Tibial artery (tissue), 4 donors: ENCODE measurements around the gene MAPK6.

ENCODE experiments used
- DNase-seq, 2 donors: peaks; one replicate each; pipeline ENCODE4 v3.0.0-alpha.2; 2019
- H3K27ac ChIP-seq, 2 donors: fragments of 200-600 bp; sonication (generic) in 1 of 2; 1 replicate in 1 of 2; 2 replicates in 1 of 2; pipeline ENCODE4 v1.5.1; 2018 to 2019; ENCODE audit warnings: mild to moderate bottlenecking in 1 of 2
- H3K27me3 ChIP-seq, 2 donors: fragments of 200-600 bp; sonication (generic) in 1 of 2; one replicate each; pipeline versions ENCODE4 v1.5.1 to v1.6.0; 2016 to 2019
- H3K36me3 ChIP-seq, 3 donors: fragments of 200-600 bp; sonication (generic) in 2 of 3; one replicate each; pipeline ENCODE4 v1.5.1; 2016 to 2019; ENCODE audit warnings: mild to moderate bottlenecking in 2 of 3
- H3K4me1 ChIP-seq, 4 donors: fragments of 200-600 bp; sonication (generic) in 2 of 4; 1 replicate in 3 of 4; 2 replicates in 1 of 4; pipeline ENCODE4 v1.5.1; 2016 to 2019
- H3K4me3 ChIP-seq, 2 donors: fragments of 200-600 bp; sonication (generic) in 1 of 2; 1 replicate in 1 of 2; 2 replicates in 1 of 2; pipeline ENCODE4 v1.5.1; 2018 to 2019; ENCODE audit warnings: mild to moderate bottlenecking in 2 of 2
- H3K9me3 ChIP-seq, 3 donors: fragments of 200-600 bp; sonication (generic) in 1 of 3; one replicate each; pipeline ENCODE4 v1.5.1; 2016 to 2019
- CTCF ChIP-seq, 2 experiments: fragments of 200-600 bp in 1 of 2; fragments of 450-650 bp in 1 of 2; IDR thresholded peaks; one replicate each; pipeline ENCODE4 v1.5.1; 2017 to 2019; ENCODE audit warnings: antibody characterized with exemption in 2 of 2, mild to moderate bottlenecking in 1 of 2, moderate library complexity in 1 of 2
- intact Hi-C: fragments of 100-400 bp; cut with DNase I; formaldehyde crosslinking; loops from one replicate; pipeline ENCODE4 v1.15.0; 2023; ENCODE audit warnings: low total_unique reads

Gene MAPK6

DNA sequence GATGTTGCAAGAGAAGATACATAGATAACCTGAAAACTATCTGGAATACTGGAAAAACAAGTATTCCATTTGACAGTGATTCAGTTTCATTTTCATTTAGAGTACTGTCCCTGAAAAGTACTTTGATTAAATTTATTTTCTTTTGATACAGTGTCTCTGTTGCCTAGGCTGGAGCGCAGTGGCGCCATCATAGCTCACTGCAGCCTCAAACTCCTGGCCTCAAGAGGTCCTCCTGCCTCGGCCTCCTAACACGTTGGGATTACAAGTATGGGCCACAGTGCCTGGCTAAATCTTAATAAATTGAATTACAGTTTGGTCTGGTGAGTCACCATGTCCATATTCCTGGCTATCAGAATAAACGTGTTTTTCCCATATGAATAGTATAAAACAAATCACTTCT, 45.8 kb upstream of the MAPK6 start:
- no peaks in the 10 kb centered on the region for H3K27me3 ChIP-seq
- H3K4me1 ChIP-seq, result peaks cover 0 to 15% (median 9%) of the 10 kb centered on the region in 4 donors
- intact Hi-C loops, result loop anchor here (5.0 kb wide), 1 partner anchor 104 kb away; no protein-coding TSS in a partner anchor
- no peak for TF ChIP-seq CTCF (IDR thresholded peaks at IDR 0.05)
- H3K36me3 ChIP-seq, result no peaks in the 10 kb centered on the region
- DNase-seq, result no peak
- no peak overlapping the region for H3K27ac ChIP-seq
- H3K4me3 ChIP-seq, result no peak overlapping the region
- no peaks in the 10 kb centered on the region for H3K9me3 ChIP-seq

DNA sequence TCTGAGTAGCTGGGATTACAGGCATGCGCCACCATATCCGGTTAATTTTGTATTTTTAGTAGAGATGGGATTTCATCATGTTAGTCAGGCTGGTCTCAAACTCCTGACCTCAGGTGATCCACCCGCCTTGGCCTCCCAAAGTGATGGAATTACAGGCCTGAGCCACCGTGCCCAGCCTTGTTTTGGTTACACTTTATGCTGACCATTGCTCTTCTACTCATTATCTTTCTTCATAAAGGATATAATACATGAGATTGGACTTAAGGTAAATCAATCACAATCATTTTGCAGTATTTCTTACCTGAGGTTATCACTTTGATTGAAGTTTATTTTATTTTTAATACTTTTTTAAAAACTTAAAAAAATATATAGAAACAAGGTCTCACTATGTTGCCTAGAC, 45.2 kb upstream of the MAPK6 start:
- intact Hi-C loops, result loop anchor here (5.0 kb wide), 1 partner anchor 104 kb away; no protein-coding TSS in a partner anchor
- H3K36me3 ChIP-seq, result no peaks in the 10 kb centered on the region
- no peaks in the 10 kb centered on the region for H3K9me3 ChIP-seq
- DNase-seq, result no peak
- H3K27me3 ChIP-seq, result no peaks in the 10 kb centered on the region
- no peak for TF ChIP-seq CTCF (IDR thresholded peaks at IDR 0.05)
- H3K27ac ChIP-seq, result no peak overlapping the region
- H3K4me3 ChIP-seq, result no peak overlapping the region
- H3K4me1 ChIP-seq, result peaks cover 0 to 15% (median 9%) of the 10 kb centered on the region in 4 donors

- peak overlapping the region in 1 of 2 donors; percentile 3 for H3K4me3 ChIP-seq
- H3K27ac ChIP-seq, result peak overlapping the region in 1 of 2 donors; percentile 30
- peaks cover 0 to 14% (median 0%) of the 10 kb centered on the region in 4 donors for H3K4me1 ChIP-seq
- H3K36me3 ChIP-seq, result no peaks in the 10 kb centered on the region
- intact Hi-C loops, result no loop called here
- H3K9me3 ChIP-seq, result no peaks in the 10 kb centered on the region
- no peaks in the 10 kb centered on the region for H3K27me3 ChIP-seq
- peak; percentile 26 for TF ChIP-seq CTCF (IDR thresholded peaks at IDR 0.05)
- no peak for DNase-seq
Measured at GRCh38 chr15:51982013-51982769, 36.8 kb upstream of the MAPK6 start.

GRCh38 chr15:51982770-51983103, 36.3 kb upstream of the MAPK6 start:
- H3K36me3 ChIP-seq, result no peaks in the 10 kb centered on the region
- no peaks in the 10 kb centered on the region for H3K9me3 ChIP-seq
- no peak overlapping the region for H3K4me3 ChIP-seq
- DNase-seq, result no peak
- H3K4me1 ChIP-seq, result peaks cover 0 to 14% (median 0%) of the 10 kb centered on the region in 4 donors
- TF ChIP-seq CTCF (IDR thresholded peaks at IDR 0.05), result no peak
- H3K27ac ChIP-seq, result no peak overlapping the region
- H3K27me3 ChIP-seq, result no peaks in the 10 kb centered on the region
- intact Hi-C loops, result no loop called here

- no peak for TF ChIP-seq CTCF (IDR thresholded peaks at IDR 0.05)
- intact Hi-C loops, result no loop called here
- Histone ChIP-seq H3K4me3 (no peak overlapping the region), H3K4me1 (no peaks in the 10 kb centered on the region), H3K36me3 (no peaks in the 10 kb centered on the region), H3K9me3 (no peaks in the 10 kb centered on the region), H3K27ac (no peak overlapping the region), H3K27me3 (no peaks in the 10 kb centered on the region)
- DNase-seq, result no peak
Measured at GRCh38 chr15:51991141-51991540, 27.9 kb upstream of the MAPK6 start.
